WTC11 (cell line): ENCODE measurements around the gene FGFR3. TPM values are rescaled to one million over a fixed set of nuclear protein-coding genes. Genes with fewer than 3 reads are reported as not detected.

Source experiments
- ATAC-seq: fragments of 200-7000 bp; cut with Tn5 transposase; 2 replicates; pipeline ENCODE4 v1.10.0; 2021; ENCODE audit warnings: mild to moderate bottlenecking, moderate library complexity
- CTCF ChIA-PET: fragments of 300-600 bp; sonication (Branson Sonifier 250); formaldehyde crosslinking; loops from one replicate; lab custom pipeline; 2021; ENCODE audit warnings: antibody characterized with exemption; lab: Charles Lee
- POLR2A ChIA-PET: fragments of 350-600 bp; sonication (Branson Sonifier 250); formaldehyde crosslinking; loops from one replicate; lab custom pipeline; 2021; ENCODE audit warnings: antibody characterized with exemption; lab: Charles Lee
- DNase-seq: peaks from one replicate; pipeline ENCODE4 v3.0.0; 2021; ENCODE audit warnings: low spot score
- H3K27ac Mint-ChIP-seq: 2 replicates; pipeline ENCODE4 v1.8.0; 2021; ENCODE audit warnings: mixed read lengths
- H3K27me3 Mint-ChIP-seq: 2 replicates; pipeline ENCODE4 v1.8.0; 2021; ENCODE audit warnings: low read depth, mild to moderate bottlenecking, moderate library complexity, mixed read lengths
- H3K36me3 Mint-ChIP-seq: 2 replicates; pipeline ENCODE4 v1.8.0; 2021; ENCODE audit warnings: mixed read lengths
- H3K4me1 Mint-ChIP-seq: 2 replicates; pipeline ENCODE4 v1.8.0; 2022; ENCODE audit warnings: mixed read lengths
- H3K4me3 Mint-ChIP-seq: 2 replicates; pipeline ENCODE4 v1.8.0; 2021; ENCODE audit warnings: mild to moderate bottlenecking, moderate library complexity, mixed read lengths
- H3K9me3 Mint-ChIP-seq: 2 replicates; pipeline ENCODE4 v1.8.0; 2021; ENCODE audit warnings: mixed read lengths
- CDX4 ChIP-seq: fragments of 250-450 bp; sonication (Bioruptor Pico); IDR thresholded peaks from 2 replicates; pipeline ENCODE4 v1.9.0; 2021; ENCODE audit warnings: moderate library complexity, mild to moderate bottlenecking, inconsistent platforms, borderline replicate concordance
- CREB1 ChIP-seq: sonication (generic); formaldehyde crosslinking; IDR thresholded peaks from 2 replicates; pipeline ENCODE4 v1.8.0; 2023; ENCODE audit warnings: mild to moderate bottlenecking, missing genetic modification reagents
- CTCF ChIP-seq: fragments of 200-600 bp; IDR thresholded peaks from 2 replicates; pipeline ENCODE4 v1.8.0; 2022; ENCODE audit warnings: antibody characterized with exemption
- EMX1 ChIP-seq: fragments of 250-450 bp; sonication (Bioruptor Pico); IDR thresholded peaks from 2 replicates; pipeline ENCODE4 v1.8.0; 2021; ENCODE audit warnings: mild to moderate bottlenecking
- GTF2I ChIP-seq: fragments of 250-450 bp; sonication (Bioruptor Pico); conservative IDR thresholded peaks from 2 replicates; pipeline ENCODE4 v1.4.0; 2021; ENCODE audit warnings: mild to moderate bottlenecking
- HMGXB4 ChIP-seq: sonication (generic); formaldehyde crosslinking; IDR thresholded peaks from 2 replicates; pipeline ENCODE4 v1.8.1; 2023; ENCODE audit warnings: mild to moderate bottlenecking, moderate library complexity, missing genetic modification reagents
- NR3C1 ChIP-seq: sonication (generic); formaldehyde crosslinking; conservative IDR thresholded peaks from 2 replicates; pipeline ENCODE4 v1.8.1; 2023; ENCODE audit warnings: low read depth, mild to moderate bottlenecking, missing genetic modification reagents
- PRRX2 ChIP-seq: fragments of 250-450 bp; sonication (Bioruptor Pico); IDR thresholded peaks from 2 replicates; pipeline ENCODE4 v1.8.0; 2021; ENCODE audit warnings: mild to moderate bottlenecking
- RELA ChIP-seq: sonication (generic); formaldehyde crosslinking; IDR thresholded peaks from 2 replicates; pipeline ENCODE4 v1.8.1; 2022; ENCODE audit warnings: missing genetic modification reagents, mild to moderate bottlenecking, borderline replicate concordance
- RORB ChIP-seq: fragments of 250-450 bp; sonication (Bioruptor Pico); IDR thresholded peaks from 2 replicates; pipeline ENCODE4 v1.9.0; 2021; ENCODE audit warnings: mild to moderate bottlenecking
- SMAD4 ChIP-seq: sonication (generic); formaldehyde crosslinking; IDR thresholded peaks from 2 replicates; pipeline ENCODE4 v1.8.0; 2022; ENCODE audit warnings: mild to moderate bottlenecking, missing genetic modification reagents
- TEAD1 ChIP-seq: sonication (generic); formaldehyde crosslinking; IDR thresholded peaks from 2 replicates; pipeline ENCODE4 v1.8.0; 2022; ENCODE audit warnings: mild to moderate bottlenecking, missing genetic modification reagents
- ZNF121 ChIP-seq: sonication (generic); formaldehyde crosslinking; IDR thresholded peaks from 2 replicates; pipeline ENCODE4 v1.8.0; 2023; ENCODE audit warnings: missing genetic modification reagents
- ZNF219 ChIP-seq: sonication (generic); formaldehyde crosslinking; IDR thresholded peaks from 2 replicates; pipeline ENCODE4 v1.8.0; 2023; ENCODE audit warnings: missing genetic modification reagents, mild to moderate bottlenecking, borderline replicate concordance
- ZNF232 ChIP-seq: sonication (generic); formaldehyde crosslinking; IDR thresholded peaks from 2 replicates; pipeline ENCODE4 v1.8.0; 2022; ENCODE audit warnings: mild to moderate bottlenecking, missing genetic modification reagents
- ZNF263 ChIP-seq: sonication (generic); formaldehyde crosslinking; IDR thresholded peaks from 2 replicates; pipeline ENCODE4 v1.8.1; 2022; ENCODE audit warnings: low read depth, mild to moderate bottlenecking, moderate library complexity, missing genetic modification reagents
- ZNF512 ChIP-seq: sonication (generic); formaldehyde crosslinking; IDR thresholded peaks from 2 replicates; pipeline ENCODE4 v1.8.1; 2022; ENCODE audit warnings: missing genetic modification reagents, borderline replicate concordance
- total RNA-seq: library from RNA; stranded (reverse); gene quantifications from 3 replicates; pipeline ENCODE4 v1.2.3, GENCODE V29; 2021
- TF ChIP-seq, protein P1 (sequence below): sonication (generic); formaldehyde crosslinking; IDR thresholded peaks from 2 replicates; pipeline ENCODE4 v1.8.0; 2022; ENCODE audit warnings: mild to moderate bottlenecking, missing genetic modification reagents
- TF ChIP-seq, protein P2 (sequence below): sonication (generic); formaldehyde crosslinking; IDR thresholded peaks from 2 replicates; pipeline ENCODE4 v1.8.1; 2023; ENCODE audit warnings: mild to moderate bottlenecking, missing genetic modification reagents, moderate library complexity
- TF ChIP-seq, protein P3 (sequence below): sonication (generic); formaldehyde crosslinking; IDR thresholded peaks from 2 replicates; pipeline ENCODE4 v1.8.0; 2022; ENCODE audit warnings: mild to moderate bottlenecking, missing genetic modification reagents

Gene FGFR3
- total RNA-seq, 1 experiment from 2014 or later: 19.9 TPM

- TF ChIP-seq, protein P1, sequence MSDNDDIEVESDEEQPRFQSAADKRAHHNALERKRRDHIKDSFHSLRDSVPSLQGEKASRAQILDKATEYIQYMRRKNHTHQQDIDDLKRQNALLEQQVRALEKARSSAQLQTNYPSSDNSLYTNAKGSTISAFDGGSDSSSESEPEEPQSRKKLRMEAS (CRISPR knock-in tag): no peak
- no peak for TF ChIP-seq NR3C1 (CRISPR knock-in tag)
- no peak for TF ChIP-seq CDX4 (CRISPR knock-in tag)
- TF ChIP-seq CTCF: no peak
These were observed 12.6 kb downstream of the FGFR3 start (continued) for GRCh38 chr4:1805493-1806222.

- Mint-ChIP-seq H3K4me3 (no peak overlapping the region), H3K36me3 (no peaks in the 10 kb centered on the region), H3K9me3 (no peaks in the 10 kb centered on the region), H3K4me1 (no peaks in the 10 kb centered on the region), H3K27me3 (no peaks in the 10 kb centered on the region), H3K27ac (no peak overlapping the region)
- ATAC-seq (no peak), DNase-seq (no peak)
- ChIA-PET POLR2A (no interaction called here), CTCF (interaction anchor here (1.5 to 10.0 kb wide), 2 partner anchors 14 to 58 kb away, joined by 3 to 188 read pairs; partner anchors contain the start of gene FGFR3)
- TF ChIP-seq RELA (CRISPR knock-in tag) (no peak), CDX4 (CRISPR knock-in tag) (no peak), GTF2I (CRISPR knock-in tag) (no peak), HMGXB4 (no peak), RORB (no peak), ZNF512 (CRISPR knock-in tag) (no peak), NR3C1 (CRISPR knock-in tag) (no peak), ZNF121 (CRISPR knock-in tag) (no peak), PRRX2 (CRISPR knock-in tag) (no peak)
- TF ChIP-seq, protein P2, sequence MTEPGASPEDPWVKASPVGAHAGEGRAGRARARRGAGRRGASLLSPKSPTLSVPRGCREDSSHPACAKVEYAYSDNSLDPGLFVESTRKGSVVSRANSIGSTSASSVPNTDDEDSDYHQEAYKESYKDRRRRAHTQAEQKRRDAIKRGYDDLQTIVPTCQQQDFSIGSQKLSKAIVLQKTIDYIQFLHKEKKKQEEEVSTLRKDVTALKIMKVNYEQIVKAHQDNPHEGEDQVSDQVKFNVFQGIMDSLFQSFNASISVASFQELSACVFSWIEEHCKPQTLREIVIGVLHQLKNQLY: no peak
These were observed 13.1 kb downstream of the FGFR3 start for GRCh38 chr4:1806223-1806564.

DNA sequence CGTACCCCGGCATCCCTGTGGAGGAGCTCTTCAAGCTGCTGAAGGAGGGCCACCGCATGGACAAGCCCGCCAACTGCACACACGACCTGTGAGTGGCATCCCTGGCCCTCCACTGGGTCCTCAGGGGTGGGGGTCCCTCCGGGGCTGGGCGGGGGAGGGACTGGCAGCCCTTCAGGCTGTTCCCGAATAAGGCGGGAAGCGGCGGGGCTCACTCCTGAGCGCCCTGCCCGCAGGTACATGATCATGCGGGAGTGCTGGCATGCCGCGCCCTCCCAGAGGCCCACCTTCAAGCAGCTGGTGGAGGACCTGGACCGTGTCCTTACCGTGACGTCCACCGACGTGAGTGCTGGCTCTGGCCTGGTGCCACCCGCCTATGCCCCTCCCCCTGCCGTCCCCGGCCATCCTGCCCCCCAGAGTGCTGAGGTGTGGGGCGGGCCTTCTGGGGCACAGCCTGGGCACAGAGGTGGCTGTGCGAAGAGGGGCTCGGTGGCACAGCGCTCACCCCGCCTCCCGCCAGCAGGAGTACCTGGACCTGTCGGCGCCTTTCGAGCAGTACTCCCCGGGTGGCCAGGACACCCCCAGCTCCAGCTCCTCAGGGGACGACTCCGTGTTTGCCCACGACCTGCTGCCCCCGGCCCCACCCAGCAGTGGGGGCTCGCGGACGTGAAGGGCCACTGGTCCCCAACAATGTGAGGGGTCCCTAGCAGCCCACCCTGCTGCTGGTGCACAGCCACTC, 13.7 kb downstream of the FGFR3 start:
- TF ChIP-seq SMAD4 (no peak), EMX1 (no peak), TEAD1 (CRISPR knock-in tag) (no peak), CREB1 (CRISPR knock-in tag) (no peak), ZNF232 (CRISPR knock-in tag) (no peak), ZNF219 (CRISPR knock-in tag) (no peak), CDX4 (CRISPR knock-in tag) (no peak), NR3C1 (CRISPR knock-in tag) (no peak), RELA (CRISPR knock-in tag) (no peak), ZNF263 (CRISPR knock-in tag) (no peak)
- TF ChIP-seq, protein P3, sequence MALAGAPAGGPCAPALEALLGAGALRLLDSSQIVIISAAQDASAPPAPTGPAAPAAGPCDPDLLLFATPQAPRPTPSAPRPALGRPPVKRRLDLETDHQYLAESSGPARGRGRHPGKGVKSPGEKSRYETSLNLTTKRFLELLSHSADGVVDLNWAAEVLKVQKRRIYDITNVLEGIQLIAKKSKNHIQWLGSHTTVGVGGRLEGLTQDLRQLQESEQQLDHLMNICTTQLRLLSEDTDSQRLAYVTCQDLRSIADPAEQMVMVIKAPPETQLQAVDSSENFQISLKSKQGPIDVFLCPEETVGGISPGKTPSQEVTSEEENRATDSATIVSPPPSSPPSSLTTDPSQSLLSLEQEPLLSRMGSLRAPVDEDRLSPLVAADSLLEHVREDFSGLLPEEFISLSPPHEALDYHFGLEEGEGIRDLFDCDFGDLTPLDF (CRISPR knock-in tag): no peak
- POLR2A ChIA-PET: interaction anchor here (1.1 kb wide), 1 partner anchor 33 kb away, joined by 3 read pairs; no protein-coding TSS in a partner anchor
- Mint-ChIP-seq H3K27ac (no peak overlapping the region), H3K9me3 (no peaks in the 10 kb centered on the region), H3K4me1 (no peaks in the 10 kb centered on the region), H3K36me3 (no peaks in the 10 kb centered on the region), H3K27me3 (no peaks in the 10 kb centered on the region), H3K4me3 (no peak overlapping the region)
- CTCF ChIA-PET: interaction anchor here (0.5 to 10.0 kb wide), 3 partner anchors 40 to 97 kb away, joined by 3 to 188 read pairs (median 45); no protein-coding TSS in a partner anchor
- ATAC-seq (no peak), DNase-seq (no peak)
